Transverse colon (tissue), 4 donors: ENCODE measurements around the gene LMF2.

ENCODE experiments used
- POLR2AphosphoS5 ChIP-seq, 3 donors: sonication (generic); formaldehyde crosslinking; IDR thresholded peaks; one replicate each; pipeline ENCODE4 v1.6.1; 2016; ENCODE audit warnings: antibody characterized with exemption in 3 of 3
- TF ChIP-seq, protein P1 (sequence below), 5 experiments: fragments of 200-600 bp in 3 of 5; fragments of 450-650 bp in 2 of 5; sonication (generic) in 3 of 5; IDR thresholded peaks; 1 replicate in 2 of 5; 2 replicates in 3 of 5; pipeline ENCODE4 v1.5.1; 2016 to 2017; ENCODE audit warnings: antibody characterized with exemption in 5 of 5, inconsistent platforms in 3 of 5, mild to moderate bottlenecking in 2 of 5, moderate library complexity in 1 of 5

DNA sequence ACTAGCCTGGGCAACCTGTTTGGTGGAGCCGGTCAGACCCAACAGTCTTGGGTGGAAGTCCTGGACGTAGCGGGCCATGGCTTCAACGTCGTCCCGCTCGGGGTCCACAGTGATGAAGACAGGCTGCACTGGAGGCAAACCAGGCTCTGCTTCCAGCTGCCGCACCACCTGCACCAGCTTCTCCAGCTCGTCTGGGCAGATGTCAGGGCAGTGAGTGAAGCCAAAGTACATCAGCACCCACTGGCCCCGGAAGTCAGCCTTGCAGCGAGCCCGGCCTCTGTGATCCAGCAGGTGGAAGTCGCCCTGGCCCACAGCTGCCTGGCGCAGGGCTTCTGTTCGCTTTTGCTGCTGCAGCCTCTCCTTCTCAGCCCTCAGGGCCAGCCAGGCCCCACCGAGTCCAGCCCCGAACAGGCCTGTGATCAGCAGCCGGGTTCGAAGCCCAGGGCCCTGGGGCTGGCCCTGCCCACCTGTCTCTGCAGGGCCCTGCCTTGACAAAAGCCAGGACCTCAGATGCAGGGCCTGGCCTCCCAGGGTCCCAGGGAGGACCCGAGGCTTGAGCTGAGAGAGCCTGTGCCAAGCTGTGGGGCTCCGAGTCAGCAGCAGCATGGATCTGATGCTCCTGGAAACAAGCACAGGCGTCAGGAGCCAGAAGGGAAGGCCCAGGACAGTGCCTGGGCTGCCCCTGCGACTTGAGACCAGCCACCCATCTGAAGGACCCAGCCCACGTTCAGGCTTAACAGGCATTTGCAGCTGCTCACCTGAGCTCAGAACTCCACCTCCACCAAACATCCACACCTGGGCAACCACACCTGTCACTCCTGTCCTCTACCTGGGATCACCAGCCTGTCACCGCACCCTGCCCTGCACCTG lies 16.5 kb upstream of the LMF2 start:
- TF ChIP-seq, protein P1, sequence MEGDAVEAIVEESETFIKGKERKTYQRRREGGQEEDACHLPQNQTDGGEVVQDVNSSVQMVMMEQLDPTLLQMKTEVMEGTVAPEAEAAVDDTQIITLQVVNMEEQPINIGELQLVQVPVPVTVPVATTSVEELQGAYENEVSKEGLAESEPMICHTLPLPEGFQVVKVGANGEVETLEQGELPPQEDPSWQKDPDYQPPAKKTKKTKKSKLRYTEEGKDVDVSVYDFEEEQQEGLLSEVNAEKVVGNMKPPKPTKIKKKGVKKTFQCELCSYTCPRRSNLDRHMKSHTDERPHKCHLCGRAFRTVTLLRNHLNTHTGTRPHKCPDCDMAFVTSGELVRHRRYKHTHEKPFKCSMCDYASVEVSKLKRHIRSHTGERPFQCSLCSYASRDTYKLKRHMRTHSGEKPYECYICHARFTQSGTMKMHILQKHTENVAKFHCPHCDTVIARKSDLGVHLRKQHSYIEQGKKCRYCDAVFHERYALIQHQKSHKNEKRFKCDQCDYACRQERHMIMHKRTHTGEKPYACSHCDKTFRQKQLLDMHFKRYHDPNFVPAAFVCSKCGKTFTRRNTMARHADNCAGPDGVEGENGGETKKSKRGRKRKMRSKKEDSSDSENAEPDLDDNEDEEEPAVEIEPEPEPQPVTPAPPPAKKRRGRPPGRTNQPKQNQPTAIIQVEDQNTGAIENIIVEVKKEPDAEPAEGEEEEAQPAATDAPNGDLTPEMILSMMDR (IDR thresholded peaks at IDR 0.05), result no peak
- TF ChIP-seq POLR2AphosphoS5 (IDR thresholded peaks at IDR 0.05), result no peak
